Fibroblast of skin of right biceps (primary cell): ENCODE measurements around the gene CACNA1B.
"Not testable (repeated sequence)": the region's sequence is repeated elsewhere in the genome, so short reads cannot be mapped to it uniquely, and the experiment has no call there.

Experiments used
- DNase-seq: peaks from one replicate; pipeline ENCODE4 v3.0.0-alpha.2; 2013

CACNA1B gene

GRCh38 chr9:137890768-137891587 is 13.4 kb downstream of the CACNA1B start:
- DNase-seq = not testable (repeated sequence)

DNA sequence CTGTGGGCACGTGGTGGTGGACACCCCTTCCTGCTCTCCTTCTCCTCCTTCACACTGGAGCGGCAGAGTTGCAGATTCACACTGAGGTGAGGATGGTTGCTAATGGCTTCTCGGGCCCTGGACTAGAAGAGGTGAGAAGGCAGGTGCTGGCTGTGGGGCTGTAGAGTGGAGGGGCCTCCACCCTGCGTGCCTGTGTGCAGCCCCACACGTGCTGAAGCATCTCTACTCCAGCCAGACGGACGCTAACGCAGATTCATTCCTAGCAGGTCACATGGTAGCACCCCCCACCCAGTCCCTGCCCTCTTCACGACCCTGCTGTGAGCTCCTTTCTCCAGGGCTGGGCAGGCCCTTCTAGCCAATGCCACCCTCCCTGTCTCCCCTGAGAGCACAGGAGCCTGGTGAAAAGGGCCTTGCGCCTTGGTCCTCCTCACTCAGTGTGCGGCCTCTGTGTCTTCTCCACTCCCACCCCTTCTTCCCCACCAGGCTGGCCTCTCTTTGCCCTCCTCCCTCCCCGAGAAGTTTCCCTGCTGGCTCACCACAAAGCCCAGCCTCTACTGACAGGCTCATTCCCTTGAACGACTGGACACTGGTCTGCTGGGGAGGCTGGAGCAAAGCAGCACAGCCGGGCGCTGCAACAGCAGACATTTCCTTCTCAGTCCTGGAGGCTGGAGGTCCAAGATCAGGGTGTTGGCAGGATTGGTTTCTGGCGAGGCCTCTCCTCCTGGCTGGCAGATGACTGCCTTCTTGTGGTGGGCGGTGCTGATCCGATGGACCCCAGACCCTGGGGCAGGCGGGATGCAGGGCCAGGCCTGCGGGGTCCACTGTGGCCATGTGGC is 14.2 kb downstream of the CACNA1B start:
- no peak for DNase-seq

- DNase-seq = no peak
Observed at GRCh38 chr9:137892424-137893191, 15.0 kb downstream of the CACNA1B start.

- DNase-seq = no peak
Observed at GRCh38 chr9:137893670-137894069, 16.1 kb downstream of the CACNA1B start.

DNA sequence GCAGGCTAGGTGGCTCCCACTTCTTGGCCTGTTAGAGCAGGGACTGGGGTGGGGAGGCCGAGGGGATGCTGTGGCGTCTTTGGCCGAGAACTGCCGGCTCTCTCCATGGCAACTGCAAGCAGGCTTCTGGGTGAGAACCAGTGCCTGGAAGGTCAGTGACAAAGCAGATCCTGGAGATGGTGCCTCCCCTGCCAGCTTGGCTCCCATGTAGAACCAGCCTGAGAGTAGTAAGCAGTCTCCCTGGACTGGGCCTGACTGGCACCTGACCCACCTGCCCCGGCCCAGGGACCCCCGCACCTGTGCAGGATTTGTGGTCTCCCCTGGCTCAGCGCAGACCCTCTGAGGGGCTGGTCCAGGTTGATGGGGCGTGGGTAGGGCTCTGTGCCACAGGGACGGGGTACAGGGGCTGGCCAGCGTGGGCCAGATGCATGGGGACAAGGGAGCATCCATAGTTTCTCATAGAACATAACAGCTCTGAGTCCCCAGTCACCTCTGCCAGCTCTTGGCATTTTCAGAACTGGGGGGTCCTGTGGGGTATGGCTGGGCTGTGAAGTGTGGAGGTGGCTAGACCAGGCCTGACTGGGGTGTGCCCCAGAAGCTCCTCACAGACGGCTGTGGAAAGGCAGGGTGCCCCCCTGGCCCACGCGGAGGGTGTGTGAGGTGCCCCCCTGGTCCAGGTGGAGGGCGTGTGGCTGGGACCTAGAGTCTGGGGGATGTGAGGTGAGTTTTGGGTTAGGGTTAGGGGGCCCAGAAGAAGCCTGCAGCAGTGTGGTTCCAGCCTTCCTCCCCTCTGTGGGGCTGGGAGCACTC is 22.2 kb downstream of the CACNA1B start:
- DNase-seq = no peak

- no peak for DNase-seq
Observed at GRCh38 chr9:137900584-137901310, 23.2 kb downstream of the CACNA1B start.

GRCh38 chr9:137902646-137903045 is 25.1 kb downstream of the CACNA1B start:
- DNase-seq = no peak

GRCh38 chr9:137905740-137906139 is 28.2 kb downstream of the CACNA1B start:
- DNase-seq = no peak

- no peak for DNase-seq
Observed at GRCh38 chr9:137907776-137908175, 30.2 kb downstream of the CACNA1B start.

DNA sequence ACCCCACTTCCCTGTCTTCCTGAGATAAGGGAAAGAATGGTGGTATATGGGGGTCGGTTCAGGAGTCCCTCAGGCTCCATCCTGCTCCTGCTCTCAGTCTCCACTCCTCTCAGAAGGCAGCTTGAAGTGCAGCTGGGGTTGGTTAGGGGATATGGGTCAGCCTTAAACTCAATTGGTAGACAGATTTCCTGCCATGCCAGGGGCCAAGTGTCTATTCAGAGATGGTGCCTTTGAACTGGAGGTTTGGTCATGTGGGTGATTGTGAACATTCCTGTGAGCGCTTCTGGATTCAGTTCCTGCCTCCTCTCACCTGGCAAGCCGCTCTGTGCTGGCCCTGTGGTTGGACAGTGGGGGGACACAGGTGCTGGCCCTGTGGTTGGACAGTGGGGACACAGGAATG is 35.1 kb downstream of the CACNA1B start:
- DNase-seq = no peak

DNA sequence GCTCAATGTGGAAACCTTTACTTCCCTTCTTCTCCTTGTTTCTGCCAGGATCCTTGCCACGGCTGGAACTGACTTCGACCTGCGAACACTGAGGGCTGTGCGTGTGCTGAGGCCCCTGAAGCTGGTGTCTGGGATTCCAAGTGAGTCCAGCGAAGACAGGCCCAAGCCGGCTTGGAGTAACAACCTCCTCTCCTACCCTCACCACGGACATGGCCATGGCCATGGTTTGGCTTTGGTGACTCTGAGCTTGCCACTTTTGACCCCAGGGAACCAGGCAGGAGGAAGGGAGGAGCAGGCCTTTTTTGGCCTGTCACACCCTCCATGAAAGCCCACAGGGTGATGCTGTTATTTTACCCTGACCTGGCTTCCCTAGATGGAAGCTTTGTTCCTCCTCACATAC is 35.5 kb downstream of the CACNA1B start:
- no peak for DNase-seq

DNA sequence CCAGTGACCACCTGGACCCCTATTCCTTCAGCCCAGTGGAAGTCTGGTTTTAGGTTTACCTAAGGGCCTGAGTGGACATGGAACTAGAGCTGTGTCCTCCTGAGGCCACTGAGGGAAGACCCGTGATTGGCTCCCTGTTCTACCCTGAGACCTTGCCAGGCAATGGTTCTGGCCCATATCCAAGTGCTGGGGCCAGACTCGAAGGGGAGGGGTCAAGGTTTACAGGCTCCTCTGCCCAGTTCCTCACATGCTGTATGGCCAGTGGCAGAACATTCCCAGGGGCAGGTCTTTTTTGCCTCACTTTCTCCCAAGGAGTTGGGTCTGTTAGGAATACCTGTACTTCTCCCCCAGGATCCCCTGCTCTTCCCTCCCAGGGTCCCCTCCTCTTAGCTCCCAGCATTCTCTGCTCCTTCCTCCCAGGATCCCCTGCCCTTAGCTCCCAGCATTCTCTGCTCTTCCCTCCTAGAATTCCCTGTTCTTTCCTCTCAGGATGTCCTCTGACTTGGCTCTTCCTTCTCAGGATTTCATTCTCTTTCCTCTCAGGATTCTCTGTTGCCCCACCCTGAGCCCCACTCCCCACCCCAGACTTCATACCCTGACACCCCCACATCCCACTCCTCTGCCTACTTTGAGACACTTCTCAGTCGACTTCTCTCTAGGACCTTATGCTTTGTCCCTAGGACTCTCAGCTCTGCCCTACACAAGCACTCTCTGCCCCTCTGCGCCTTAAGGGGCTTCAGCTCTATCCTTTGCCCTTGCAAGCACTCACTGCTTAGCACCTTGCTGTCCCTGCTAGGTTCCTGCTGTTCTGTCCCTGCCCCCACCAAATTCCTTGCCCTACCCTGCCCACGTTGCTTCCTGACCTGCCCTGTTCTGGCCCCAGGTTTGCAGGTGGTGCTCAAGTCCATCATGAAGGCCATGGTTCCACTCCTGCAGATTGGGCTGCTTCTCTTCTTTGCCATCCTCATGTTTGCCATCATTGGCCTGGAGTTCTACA is 36.5 kb downstream of the CACNA1B start:
- no peak for DNase-seq

GRCh38 chr9:137916540-137916939 is 39.0 kb downstream of the CACNA1B start:
- no peak for DNase-seq

DNA sequence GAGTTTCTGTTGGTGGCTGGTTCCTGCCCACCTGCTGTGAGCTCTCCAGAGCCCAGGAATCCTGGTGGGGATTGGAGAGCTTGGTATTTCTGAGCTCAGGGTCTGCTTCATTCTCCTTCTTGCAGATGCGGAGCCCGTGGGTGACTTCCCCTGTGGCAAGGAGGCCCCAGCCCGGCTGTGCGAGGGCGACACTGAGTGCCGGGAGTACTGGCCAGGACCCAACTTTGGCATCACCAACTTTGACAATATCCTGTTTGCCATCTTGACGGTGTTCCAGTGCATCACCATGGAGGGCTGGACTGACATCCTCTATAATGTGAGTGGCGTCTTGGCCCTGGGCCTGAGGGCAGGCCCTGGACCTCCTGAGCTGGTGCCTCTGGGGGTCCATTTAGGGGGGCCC is 39.5 kb downstream of the CACNA1B start:
- DNase-seq = no peak

DNA sequence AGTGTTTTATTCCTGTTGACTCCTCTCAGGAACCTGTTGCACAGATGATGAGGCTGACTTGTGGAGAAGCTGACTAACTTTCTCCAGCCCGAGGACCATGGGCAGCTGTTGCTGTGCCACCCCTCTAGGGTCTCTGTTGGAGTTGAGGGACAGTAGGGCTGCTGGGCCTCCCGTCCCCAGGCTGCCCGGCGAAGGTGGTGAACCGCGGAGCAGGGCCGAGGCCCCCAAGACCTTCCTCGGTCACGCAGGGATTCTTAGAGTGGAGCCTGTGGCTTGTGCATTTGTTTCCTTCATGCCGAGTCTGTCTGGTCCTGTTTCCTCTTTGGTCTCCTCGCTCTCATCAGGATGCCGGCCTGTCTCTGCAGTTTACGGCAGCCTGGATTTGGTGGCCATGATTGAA is 40.2 kb downstream of the CACNA1B start:
- DNase-seq = no peak

GRCh38 chr9:137918331-137919094 is 40.9 kb downstream of the CACNA1B start:
- no peak for DNase-seq

- no peak for DNase-seq
Observed at GRCh38 chr9:137919095-137919465, 41.5 kb downstream of the CACNA1B start.

DNA sequence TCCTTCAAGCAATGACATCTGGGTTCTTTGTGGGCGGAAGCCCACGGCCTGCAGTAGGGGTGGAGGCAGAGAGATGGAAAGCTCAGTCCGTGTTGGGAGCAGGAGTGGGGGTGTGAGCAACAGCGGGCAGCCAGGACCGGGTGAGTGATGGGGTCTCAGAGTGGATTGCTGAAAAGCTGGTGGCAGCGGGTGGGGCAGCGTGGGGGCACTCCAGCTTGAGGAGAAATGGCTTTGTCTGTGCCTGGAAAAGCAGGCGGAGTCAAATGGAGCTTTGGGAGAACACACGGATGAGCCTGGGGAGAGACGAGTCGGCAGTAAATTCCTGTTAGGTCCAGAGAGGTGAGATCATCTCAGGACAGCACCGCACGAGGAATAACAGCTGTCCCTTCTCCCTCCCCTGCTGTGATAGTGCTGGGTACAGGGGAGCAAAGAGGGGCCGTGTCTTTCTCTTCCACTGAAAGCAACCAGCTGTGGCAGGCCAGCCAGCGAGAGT is 42.1 kb downstream of the CACNA1B start:
- no peak for DNase-seq

DNA sequence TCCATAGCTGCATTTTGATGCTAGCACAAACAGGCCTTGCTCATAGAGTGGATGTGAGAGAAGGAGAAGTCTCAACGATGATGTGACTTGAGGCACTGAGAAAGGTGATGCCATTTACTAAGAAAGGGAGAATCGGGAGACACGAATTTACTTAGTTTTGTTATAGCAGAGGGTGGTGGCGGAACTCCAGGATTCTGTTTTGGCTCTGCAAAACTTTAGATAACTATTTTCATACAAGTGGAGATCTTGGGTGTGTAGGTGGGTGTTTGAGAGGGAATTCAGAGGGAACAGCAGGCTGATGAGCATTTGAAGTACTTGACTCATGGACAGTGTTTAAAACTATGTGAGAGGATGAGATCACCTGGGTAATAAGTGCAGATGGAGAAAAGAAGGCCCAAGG is 43.2 kb downstream of the CACNA1B start:
- DNase-seq = no peak

DNA sequence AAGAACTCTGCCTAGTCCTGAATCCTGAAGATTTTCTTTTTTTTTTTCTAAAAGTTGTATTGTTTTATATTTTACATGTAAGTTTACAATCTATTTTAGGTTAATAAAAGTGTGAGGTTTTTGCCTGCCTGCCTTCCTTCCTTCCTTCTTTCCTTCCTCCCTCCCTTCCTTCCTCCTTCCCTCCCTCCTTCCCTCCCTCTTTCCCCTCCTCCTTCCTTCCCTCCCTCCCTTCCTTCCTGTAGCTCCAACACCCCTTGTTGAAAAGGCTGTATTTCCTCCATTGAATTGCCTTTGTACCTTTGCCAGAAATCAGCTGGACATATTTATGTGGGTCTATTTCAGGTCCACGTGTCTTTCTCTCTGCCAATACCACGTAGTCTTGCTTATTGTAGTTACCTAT is 46.6 kb downstream of the CACNA1B start:
- no peak for DNase-seq
